Measurements from ENCODE around the gene NPHP1. TPM values are rescaled to one million over a fixed set of nuclear protein-coding genes. Genes with fewer than 3 reads are reported as not detected.
"Not testable (repeated sequence)": the region's sequence is repeated elsewhere in the genome, so short reads cannot be mapped to it uniquely, and the experiment has no call there.

The NPHP1 gene
- total RNA-seq, 1 donor from 2014 or later: 9.8 TPM

- H3K9me3 ChIP-seq: no peaks in the 10 kb centered on the region
- H3K36me3 ChIP-seq: no peaks in the 10 kb centered on the region
- peaks cover 3 to 15% of the 10 kb centered on the region in 2 donors for H3K4me1 ChIP-seq
- H3K27me3 ChIP-seq: no peaks in the 10 kb centered on the region
- intact Hi-C loops (cut with DNase I): no loop called here
- no peak overlapping the region for H3K27ac ChIP-seq
- H3K4me3 ChIP-seq: no peak overlapping the region
- no peak for TF ChIP-seq CTCF (IDR thresholded peaks at IDR 0.05)
- no peak for DNase-seq (ENCODE audit: low spot score in 2 of 2)
Observed at GRCh38 chr2:110120171-110121051, 84.4 kb downstream of the NPHP1 start.

- Histone ChIP-seq H3K4me1 (peaks cover under 1 to 7% of the 10 kb centered on the region in 2 donors), H3K4me3 (peak overlapping the region; percentile 23 to 65), H3K9me3 (no peaks in the 10 kb centered on the region), H3K27me3 (no peaks in the 10 kb centered on the region), H3K36me3 (no peaks in the 10 kb centered on the region), H3K27ac (peak overlapping the region; percentile 31)
- peak in 1 of 2 donors; percentile 79 for DNase-seq (ENCODE audit: low spot score in 2 of 2)
- peak; percentile 53 to 72 (median 59) for TF ChIP-seq CTCF (IDR thresholded peaks at IDR 0.05)
- intact Hi-C loops (cut with DNase I): loop anchor here (2.0 kb wide), 1 partner anchor 41 kb away; no protein-coding TSS in a partner anchor
Observed at GRCh38 chr2:110116033-110116710, 88.6 kb downstream of the NPHP1 start.

- no peaks in the 10 kb centered on the region for H3K27me3 ChIP-seq
Observed at GRCh38 chr2:110115291-110116032, 89.4 kb downstream of the NPHP1 start, which contains the start of gene MALL. Gene MALL (minus strand): TSS chr2:110115822. CDS start chr2:110115792, 30 bp downstream.

GRCh38 chr2:110114831-110115255, 90.0 kb downstream of the NPHP1 start:
- no peaks in the 10 kb centered on the region for H3K9me3 ChIP-seq
- H3K36me3 ChIP-seq: no peaks in the 10 kb centered on the region
- peak overlapping the region in 1 of 2 donors; percentile 65 for H3K4me3 ChIP-seq
- peaks cover 0 to 7% of the 10 kb centered on the region in 2 donors for H3K4me1 ChIP-seq
- H3K27ac ChIP-seq: peak overlapping the region; percentile 31 to 63
- TF ChIP-seq CTCF (IDR thresholded peaks at IDR 0.05): no peak
- no peak for DNase-seq (ENCODE audit: low spot score in 2 of 2)
- intact Hi-C loops (cut with DNase I): no loop called here
- no peaks in the 10 kb centered on the region for H3K27me3 ChIP-seq

More at GRCh38 chr2:110115291-110116032, 89.4 kb downstream of the NPHP1 start, which contains the start of gene MALL:
- Histone ChIP-seq H3K9me3 (no peaks in the 10 kb centered on the region), H3K27ac (peak within 1 kb of the TSS; percentile 31 to 63), H3K4me3 (peak within 1 kb of the TSS; percentile 23 to 65), H3K4me1 (peaks cover 0 to 7% of the 10 kb centered on the region in 2 donors), H3K36me3 (no peaks in the 10 kb centered on the region)
- DNase-seq (ENCODE audit: low spot score in 2 of 2): no peak
- TF ChIP-seq CTCF (IDR thresholded peaks at IDR 0.05): no peak
- intact Hi-C loops (cut with DNase I): loop anchor here (2.0 kb wide), 1 partner anchor 41 kb away; no protein-coding TSS in a partner anchor

GRCh38 chr2:110113961-110114591, 90.7 kb downstream of the NPHP1 start:
- intact Hi-C loops (cut with DNase I): no loop called here
- Histone ChIP-seq H3K27me3 (no peaks in the 10 kb centered on the region), H3K36me3 (no peaks in the 10 kb centered on the region), H3K4me1 (peaks cover 0 to 7% of the 10 kb centered on the region in 2 donors), H3K27ac (peak overlapping the region; percentile 35 to 63), H3K9me3 (no peaks in the 10 kb centered on the region), H3K4me3 (peak overlapping the region in 1 of 2 donors; percentile 65)
- no peak for DNase-seq (ENCODE audit: low spot score in 2 of 2)
- TF ChIP-seq CTCF (IDR thresholded peaks at IDR 0.05): peak in 1 of 3 experiments; percentile 17

GRCh38 chr2:110108291-110108690, 96.5 kb downstream of the NPHP1 start:
- DNase-seq (ENCODE audit: low spot score in 2 of 2); H3K9me3 ChIP-seq; H3K36me3 ChIP-seq; intact Hi-C loops (cut with DNase I); H3K27me3 ChIP-seq; H3K4me3 ChIP-seq; H3K27ac ChIP-seq: not testable (repeated sequence)
- peaks cover 0 to 14% of the 10 kb centered on the region in 2 donors for H3K4me1 ChIP-seq
